Suprapubic skin (tissue), 4 donors: ENCODE results near the gene E2F1.

ENCODE experiments used
- CTCF ChIP-seq, 2 donors: fragments of 200-600 bp in 1 of 2; fragments of 450-650 bp in 1 of 2; sonication (generic) in 1 of 2; IDR thresholded peaks; one replicate each; pipeline ENCODE4 v1.5.1; 2016 to 2019; ENCODE audit warnings: antibody characterized with exemption in 2 of 2, mild to moderate bottlenecking in 1 of 2, moderate library complexity in 1 of 2
- POLR2A ChIP-seq, 2 donors: fragments of 450-650 bp; IDR thresholded peaks; one replicate each; pipeline ENCODE4 v1.6.1; 2017; ENCODE audit warnings: antibody characterized with exemption in 2 of 2, mild to moderate bottlenecking in 2 of 2, moderate library complexity in 2 of 2
- POLR2AphosphoS5 ChIP-seq, 3 donors: sonication (generic); formaldehyde crosslinking; IDR thresholded peaks; one replicate each; pipeline ENCODE4 v1.6.1; 2017; ENCODE audit warnings: antibody characterized with exemption in 3 of 3

DNA sequence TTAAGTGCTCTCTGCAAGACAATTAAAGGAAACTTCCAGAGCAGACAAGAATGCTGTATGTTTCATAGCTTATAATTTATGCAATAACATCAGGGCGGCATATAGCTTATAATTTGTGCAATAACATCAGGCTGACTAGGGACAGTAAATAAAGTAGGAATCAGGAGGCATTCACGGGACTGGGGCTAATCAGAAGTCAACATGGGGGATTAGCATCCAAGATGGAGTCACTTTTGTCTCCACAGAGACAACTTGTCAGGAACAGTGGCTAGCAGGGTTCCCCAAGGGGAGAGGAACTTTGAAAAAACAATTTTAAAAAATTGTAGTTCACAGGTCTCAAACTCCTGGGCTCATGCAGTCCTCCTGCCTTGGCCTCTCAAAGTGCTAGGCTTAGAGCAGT, 42.3 kb upstream of the E2F1 start:
- no peak for TF ChIP-seq CTCF (IDR thresholded peaks at IDR 0.05)
- TF ChIP-seq POLR2A (IDR thresholded peaks at IDR 0.05) = no peak
- no peak for TF ChIP-seq POLR2AphosphoS5 (IDR thresholded peaks at IDR 0.05)
